Kidney epithelial cell (primary cell): ENCODE data around the gene ANAPC2. TPM values are rescaled to one million over a fixed set of nuclear protein-coding genes. Genes with fewer than 3 reads are reported as not detected.

Source experiments
- DNase-seq: peaks from one replicate; pipeline ENCODE4 v3.0.0-alpha.2; 2010; ENCODE audit warnings: low read depth
- H3K27me3 ChIP-seq: 2 replicates; pipeline ENCODE4 v1.6.0; 2011; ENCODE audit warnings: low read length; ENCODE audit not compliant: control insufficient read depth, insufficient read depth
- H3K36me3 ChIP-seq: 2 replicates; pipeline ENCODE4 v1.5.1; 2011; ENCODE audit warnings: low read length; ENCODE audit not compliant: control insufficient read depth, insufficient read depth
- H3K4me3 ChIP-seq: 2 replicates; pipeline ENCODE4 v1.5.1; 2011; ENCODE audit warnings: low read depth, mild to moderate bottlenecking, control low read depth, low read length
- CTCF ChIP-seq: IDR thresholded peaks from 2 replicates; pipeline ENCODE4 v1.5.1; 2011; ENCODE audit warnings: mild to moderate bottlenecking, moderate library complexity, low read length, control low read depth, inconsistent platforms; ENCODE audit not compliant: insufficient read depth, poor library complexity, severe bottlenecking
- total RNA-seq: library from RNA; depleted of rRNA; stranded (reverse); fragments of >200 nt; gene quantifications from 2 replicates; pipeline ENCODE4 v1.2.3, GENCODE V29; 2015

ANAPC2 gene
- total RNA-seq, 1 donor from 2014 or later = 18.8 TPM

GRCh38 chr9:137200311-137201204 lies 12.2 kb upstream of the ANAPC2 start, which contains the start of gene TPRN:
Gene TPRN (minus strand): TSS chr9:137200741. CDS start chr9:137200711, 30 bp downstream.
- H3K27me3 ChIP-seq = no peaks in the 10 kb centered on the region
- H3K36me3 ChIP-seq = no peaks in the 10 kb centered on the region
- TF ChIP-seq CTCF = no peak
- peak; percentile 93 for DNase-seq
- H3K4me3 ChIP-seq = peak within 1 kb of the TSS; percentile 79

- peak overlapping the region; percentile 44 for H3K4me3 ChIP-seq
- H3K27me3 ChIP-seq = no peaks in the 10 kb centered on the region
- no peak for TF ChIP-seq CTCF
- no peaks in the 10 kb centered on the region for H3K36me3 ChIP-seq
- no peak for DNase-seq
These were observed 11.2 kb upstream of the ANAPC2 start for GRCh38 chr9:137199411-137200121.

GRCh38 chr9:137198902-137199283 lies 10.5 kb upstream of the ANAPC2 start:
- TF ChIP-seq CTCF = no peak
- Histone ChIP-seq H3K36me3 (no peaks in the 10 kb centered on the region), H3K27me3 (no peaks in the 10 kb centered on the region), H3K4me3 (no peak overlapping the region)
- DNase-seq = no peak

GRCh38 chr9:137198051-137198901 lies 9.9 kb upstream of the ANAPC2 start:
- Histone ChIP-seq H3K27me3 (no peaks in the 10 kb centered on the region), H3K36me3 (no peaks in the 10 kb centered on the region), H3K4me3 (no peak overlapping the region)
- no peak for DNase-seq
- TF ChIP-seq CTCF = no peak

- Histone ChIP-seq H3K36me3 (no peaks in the 10 kb centered on the region), H3K4me3 (no peak overlapping the region), H3K27me3 (no peaks in the 10 kb centered on the region)
- no peak for TF ChIP-seq CTCF
- DNase-seq = no peak
These were observed 7.3 kb upstream of the ANAPC2 start for GRCh38 chr9:137195525-137196220.
